K562 (cell line): ENCODE data around the gene WWC2. TPM values are rescaled to one million over a fixed set of nuclear protein-coding genes. Genes with fewer than 3 reads are reported as not detected.

ENCODE experiments used
- BRD9 ChIP-seq: fragments of 450-650 bp; IDR thresholded peaks from 2 replicates; pipeline ENCODE4 v1.6.1; 2018; ENCODE audit warnings: low read depth; ENCODE audit not compliant: partially characterized antibody
- CXXC5 ChIP-seq: fragments of 250-450 bp; sonication (Bioruptor Pico); IDR thresholded peaks from 2 replicates; pipeline ENCODE4 v1.8.0; 2022; ENCODE audit warnings: inconsistent platforms, mild to moderate bottlenecking, moderate library complexity
- FOXP1 ChIP-seq: sonication (generic); formaldehyde crosslinking; IDR thresholded peaks from 2 replicates; pipeline ENCODE4 v1.8.0; 2022; ENCODE audit warnings: mild to moderate bottlenecking, missing genetic modification reagents
- KAT8 ChIP-seq: fragments of 450-650 bp; IDR thresholded peaks from 2 replicates; pipeline ENCODE4 v1.6.1; 2016; ENCODE audit warnings: low read depth, mild to moderate bottlenecking
- KDM1A ChIP-seq, 2 experiments: fragments of 450-650 bp; IDR thresholded peaks; 2 replicates each; pipeline ENCODE4 v1.6.1; 2016; ENCODE audit warnings: mild to moderate bottlenecking in 2 of 2
- SIN3A ChIP-seq, 2 experiments: fragments of 150-350 bp in 1 of 2; IDR thresholded peaks; 2 replicates each; pipeline ENCODE4 v1.6.1; 2011 to 2016; ENCODE audit warnings: borderline replicate concordance in 2 of 2, low read depth in 2 of 2, low read length in 2 of 2, mild to moderate bottlenecking in 2 of 2, moderate library complexity in 2 of 2; ENCODE audit not compliant: control insufficient read depth in 1 of 2
- TAF7 ChIP-seq: fragments of 450-650 bp; IDR thresholded peaks from 2 replicates; pipeline ENCODE4 v1.6.1; 2016; ENCODE audit warnings: missing genetic modification characterization, missing compliant biosample characterization
- ZBTB26 ChIP-seq: fragments of 450-650 bp; formaldehyde crosslinking; IDR thresholded peaks from 2 replicates; pipeline ENCODE4 v1.4.0; 2022; ENCODE audit warnings: missing genetic modification characterization
- ZEB2 ChIP-seq: fragments of 450-650 bp; IDR thresholded peaks from 2 replicates; pipeline ENCODE4 v1.6.1; 2016
- ZNF253 ChIP-seq: fragments of 250-450 bp; sonication (Bioruptor Pico); conservative IDR thresholded peaks from 2 replicates; pipeline ENCODE4 v1.6.1; 2021; ENCODE audit warnings: mild to moderate bottlenecking
- ZNF280A ChIP-seq: fragments of 450-650 bp; IDR thresholded peaks from 2 replicates; pipeline ENCODE4 v1.6.1; 2018; ENCODE audit warnings: mild to moderate bottlenecking, low read depth; ENCODE audit not compliant: partially characterized antibody
- ZNF318 ChIP-seq, 2 experiments: fragments of 450-650 bp; IDR thresholded peaks; 2 replicates each; pipeline ENCODE4 v1.6.1; 2016; ENCODE audit warnings: mild to moderate bottlenecking in 2 of 2, borderline replicate concordance in 1 of 2, low read depth in 1 of 2, moderate library complexity in 1 of 2
- ZNF740 ChIP-seq, 3 experiments: fragments of 200-800 bp in 1 of 3; sonication (Bioruptor generic) in 1 of 3; sonication (generic) in 1 of 3; formaldehyde crosslinking in 1 of 3; IDR thresholded peaks; 2 replicates each; pipeline versions ENCODE4 v1.6.1 to v1.8.0; 2016 to 2022; ENCODE audit warnings: mild to moderate bottlenecking in 2 of 3, missing compliant biosample characterization in 2 of 3, missing genetic modification characterization in 2 of 3, missing genetic modification reagents in 1 of 3
- polyA plus RNA-seq, 8 experiments: library from polyadenylated mRNA; depleted of rRNA in 4 of 8; stranded (reverse) in 5 of 8; unstranded in 3 of 8; fragments of >200 nt; fragmentation: Nextera tagmentation in 2 of 8; fragmentation: Illumina TruSeq in 1 of 8; extraction: Ambion mirVana in 2 of 8; extraction: Trizol in 1 of 8; gene quantifications; 2 replicates each; pipeline versions ENCODE4 v1.2.1 to v1.2.3, GENCODE V29; 2011 to 2014; ENCODE audit warnings: inconsistent platforms in 1 of 8, missing spikeins in 1 of 8
- total RNA-seq, 7 experiments: library from RNA; depleted of rRNA in 6 of 7; stranded (reverse); fragments of >200 nt in 6 of 7; fragmentation: Illumina TruSeq in 2 of 7; extraction: Trizol in 2 of 7; gene quantifications; 2 replicates each; pipeline versions ENCODE4 v1.2.1 to v1.2.3, GENCODE V29; 2011 to 2021; ENCODE audit warnings: low replicate concordance in 1 of 7

WWC2 gene
- total and polyA plus RNA-seq, 9 of the 15 experiments (the other 6 are each of a cell fraction or from before 2014, with no cell fraction given) = 3.7 to 39.4 (median 19.6) TPM

GRCh38 chr4:183098019-183098722 lies 886 bp upstream of the WWC2 start (continued):
- TF ChIP-seq TAF7 (no peak), ZNF253 (CRISPR knock-in tag) (no peak), SIN3A (IDR thresholded peaks at IDR 0.05; ENCODE audit: borderline replicate concordance in 2 of 2, control insufficient read depth in 1 of 2, low read depth in 2 of 2, low read length in 2 of 2) (no peak), KDM1A (IDR thresholded peaks at IDR 0.05) (no peak), ZNF280A (no peak), ZNF318 (IDR thresholded peaks at IDR 0.05; ENCODE audit: borderline replicate concordance in 1 of 2, low read depth in 1 of 2) (no peak), FOXP1 (CRISPR knock-in tag) (no peak), CXXC5 (CRISPR knock-in tag) (no peak), KAT8 (no peak), ZEB2 (no peak), BRD9 (no peak), ZNF740 (CRISPR knock-in tag; IDR thresholded peaks at IDR 0.05) (peak; percentile 61; the same call in 1 of the 2 replicates), ZNF740 (tag; IDR thresholded peaks at IDR 0.05) (no peak), ZBTB26 (no peak)
